Breast epithelium (tissue), 3 donors: ENCODE results near the gene PCDHB8.

Experiments
- CTCF ChIP-seq, 3 donors: fragments of 450-650 bp; IDR thresholded peaks; one replicate each; pipeline ENCODE4 v1.5.1; 2016 to 2017; ENCODE audit warnings: antibody characterized with exemption in 3 of 3, mild to moderate bottlenecking in 3 of 3, moderate library complexity in 3 of 3
- POLR2AphosphoS5 ChIP-seq, 3 donors: sonication (generic); formaldehyde crosslinking; IDR thresholded peaks; one replicate each; pipeline ENCODE4 v1.6.1; 2017; ENCODE audit warnings: antibody characterized with exemption in 3 of 3

DNA sequence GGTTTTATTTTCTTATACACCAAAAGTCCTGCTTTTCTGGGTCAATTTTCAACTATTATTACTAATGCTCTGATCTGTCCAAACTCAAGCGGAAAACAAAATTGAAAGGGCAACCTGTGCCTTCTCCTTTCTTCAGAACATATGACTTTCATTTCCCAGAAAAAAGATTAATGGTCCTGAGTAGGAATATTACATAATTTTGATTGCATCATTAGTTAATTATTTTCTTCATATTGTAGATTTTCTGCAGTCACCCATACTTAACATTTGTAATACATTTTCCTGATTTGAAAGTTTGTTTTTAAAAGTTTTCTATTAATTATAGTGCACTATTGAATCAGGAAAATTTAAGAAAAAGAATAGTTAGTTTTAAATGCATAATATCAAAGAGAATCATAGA is 1.7 kb upstream of the PCDHB8 start:
- TF ChIP-seq CTCF (IDR thresholded peaks at IDR 0.05) (no peak), POLR2AphosphoS5 (IDR thresholded peaks at IDR 0.05) (no peak)
